HG03442 (cell line): ENCODE results near the gene DHCR7.

ENCODE experiments used
- ATAC-seq: cut with Tn5 transposase; IDR thresholded peaks from one replicate; pipeline ENCODE4 v1.9.1; 2021; ENCODE audit warnings: mild to moderate bottlenecking, moderate library complexity; ENCODE audit not compliant: unreplicated experiment

The DHCR7 gene

DNA sequence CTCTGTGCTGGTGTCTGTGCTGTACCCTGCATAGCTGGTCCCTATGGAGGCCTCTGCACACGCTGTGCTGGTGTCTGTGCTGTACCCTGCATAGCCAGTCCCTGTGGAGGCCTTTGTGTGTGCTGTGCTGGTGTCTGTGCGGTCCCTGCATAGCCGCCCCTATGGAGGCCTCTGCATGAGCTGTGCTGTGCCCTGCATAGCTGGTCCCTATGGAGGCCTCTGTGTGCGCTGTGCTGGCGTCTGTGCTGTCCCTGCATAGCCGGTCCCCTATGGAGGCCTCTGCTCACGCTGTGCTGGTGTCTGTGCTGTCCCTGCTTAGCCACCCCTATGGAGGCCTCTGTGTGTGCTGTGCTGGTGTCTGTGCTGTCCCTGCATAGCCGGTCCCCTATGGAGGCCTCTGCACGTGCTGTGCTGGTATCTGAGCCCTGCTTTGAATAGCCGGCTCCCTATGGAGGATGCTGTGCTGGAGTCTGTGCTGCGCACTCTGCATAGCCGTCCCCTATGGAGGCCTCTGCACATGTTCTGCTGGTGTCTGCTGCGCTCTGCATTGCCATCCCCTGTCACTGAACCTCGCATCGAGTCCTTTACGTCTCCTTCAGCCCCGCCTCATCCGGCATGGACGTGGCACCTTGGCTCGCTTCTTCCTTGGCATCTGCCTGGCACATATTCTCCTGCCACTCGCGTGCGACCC is 11.0 kb upstream of the DHCR7 start:
- ATAC-seq = no peak

GRCh38 chr11:71458146-71459070 is 10.2 kb upstream of the DHCR7 start:
- no peak for ATAC-seq

GRCh38 chr11:71456831-71457230 is 8.6 kb upstream of the DHCR7 start:
- ATAC-seq = no peak

GRCh38 chr11:71456294-71456693 is 8.1 kb upstream of the DHCR7 start:
- ATAC-seq = no peak

- ATAC-seq = no peak
Observed at GRCh38 chr11:71454470-71455113, 6.4 kb upstream of the DHCR7 start.

DNA sequence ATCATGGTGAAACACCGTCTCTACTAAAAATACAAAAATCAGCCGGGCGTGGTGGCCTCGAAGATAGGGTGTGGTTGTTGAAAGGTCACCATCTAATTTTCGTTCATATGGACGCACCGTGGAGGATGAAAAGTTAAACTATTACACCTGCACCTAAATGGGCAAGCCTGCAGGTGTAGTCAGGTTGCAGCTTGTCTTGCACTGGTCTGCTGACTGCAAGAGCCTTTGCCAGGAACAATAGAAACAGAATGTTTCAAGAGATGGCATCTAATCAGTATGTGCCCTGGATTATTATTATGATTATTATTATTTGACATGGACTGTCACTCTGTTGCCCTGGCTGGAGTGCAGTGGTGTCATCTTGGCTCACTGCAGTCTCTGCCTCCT is 5.7 kb upstream of the DHCR7 start:
- ATAC-seq = no peak

GRCh38 chr11:71453037-71453917 is 5.1 kb upstream of the DHCR7 start, which contains the start of gene NADSYN1:
TSS of gene NADSYN1 (plus strand) at chr11:71453203. CDS start at chr11:71453297, 94 bp downstream.
- ATAC-seq = peak; percentile 51

DNA sequence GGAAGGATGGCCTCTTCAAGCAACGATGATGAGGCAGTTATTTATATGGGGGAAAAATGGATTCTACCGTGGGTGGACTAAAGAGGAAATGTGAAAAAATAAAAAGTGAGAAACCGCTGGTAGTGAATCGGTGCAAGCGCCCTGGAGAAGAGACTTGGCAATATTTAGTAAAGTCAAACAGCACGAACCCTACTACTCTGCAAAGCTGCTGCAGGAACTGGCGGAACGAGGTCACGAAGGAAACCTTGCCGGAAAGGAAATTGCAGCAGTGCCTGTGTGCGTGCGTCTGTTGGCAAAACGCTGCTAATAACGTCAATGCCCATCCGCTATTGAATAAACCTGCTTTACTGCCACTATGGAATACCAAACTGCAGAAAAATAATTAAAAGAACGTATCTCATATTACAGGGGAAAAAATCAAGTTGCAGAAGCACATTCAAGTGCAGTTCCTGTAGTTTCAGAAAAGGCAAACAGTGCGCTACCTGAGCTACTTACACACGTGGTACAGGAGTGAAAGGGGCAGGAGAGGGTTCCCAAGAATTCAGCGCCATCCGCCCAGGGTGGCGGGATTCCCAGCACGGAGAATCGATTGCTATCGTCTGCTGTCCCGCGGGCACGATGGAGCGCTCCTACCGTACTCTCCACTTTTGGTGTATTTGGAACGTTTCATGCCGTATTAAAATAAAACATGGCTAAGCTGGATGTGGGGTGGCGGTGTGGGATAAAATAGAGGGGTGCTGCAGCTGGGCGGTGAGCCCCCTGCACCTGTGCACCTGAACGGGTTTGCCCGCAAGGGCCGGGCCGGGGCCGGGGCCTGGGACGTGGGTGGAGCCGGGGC is 4.2 kb upstream of the DHCR7 start:
- no peak for ATAC-seq

GRCh38 chr11:71451596-71452198 is 3.5 kb upstream of the DHCR7 start:
- no peak for ATAC-seq

DNA sequence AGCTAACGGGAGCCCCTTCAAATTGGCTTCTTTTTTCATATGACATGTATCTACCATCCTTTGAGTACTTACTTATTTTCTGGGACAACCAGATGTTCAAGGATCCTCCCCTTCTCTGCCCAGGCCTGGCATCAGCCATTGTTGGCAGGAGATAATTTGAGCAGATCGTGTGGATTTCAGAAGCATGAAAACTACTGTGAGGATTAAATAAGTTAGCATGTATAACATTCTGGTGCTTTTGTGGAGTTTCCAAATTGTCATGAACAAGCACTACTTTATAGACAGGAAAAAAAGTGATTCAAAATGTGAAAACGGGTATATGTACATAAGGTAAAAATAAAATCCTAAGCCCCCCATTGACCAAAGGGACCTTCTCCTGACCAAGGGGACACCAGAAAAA is 2.7 kb upstream of the DHCR7 start:
- ATAC-seq = no peak

DNA sequence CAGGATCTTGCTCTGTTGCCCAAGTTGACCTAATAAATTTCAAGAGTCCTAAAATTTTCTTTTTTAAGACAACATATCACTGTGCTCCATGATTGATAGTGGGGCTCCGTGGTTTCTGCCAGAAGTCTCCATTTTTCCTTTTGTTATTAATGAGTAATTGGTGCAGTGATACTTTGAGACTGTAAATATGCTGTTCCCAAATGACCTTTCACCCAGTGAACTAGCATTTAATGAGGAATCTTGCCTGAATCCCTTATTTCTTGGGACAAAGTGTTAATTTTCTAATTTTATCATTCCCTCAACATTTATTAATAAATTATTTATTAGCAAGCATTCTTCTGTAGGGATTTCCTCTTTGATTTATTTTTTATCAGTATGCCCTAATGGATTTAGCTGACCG is 2.3 kb upstream of the DHCR7 start:
- ATAC-seq = no peak

DNA sequence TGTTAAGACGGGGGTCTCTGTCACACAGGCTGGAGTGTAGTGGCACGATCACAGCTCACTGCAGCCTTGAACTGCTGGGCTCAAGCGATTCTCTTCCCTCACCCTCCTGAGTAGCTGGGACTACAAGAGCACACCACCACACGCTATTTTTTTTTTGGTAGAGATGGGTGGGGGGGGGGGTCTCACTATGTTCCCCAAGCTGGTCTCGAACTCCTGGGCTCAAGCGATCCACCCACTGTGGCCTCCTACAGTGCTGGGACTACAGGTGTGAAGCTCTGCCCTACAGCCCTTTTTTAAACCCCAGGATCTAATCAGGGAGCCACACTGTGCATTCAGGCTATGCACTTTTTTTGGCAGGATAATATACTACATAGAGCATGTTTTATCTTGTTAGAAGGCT is 1.4 kb upstream of the DHCR7 start:
- no peak for ATAC-seq

DNA sequence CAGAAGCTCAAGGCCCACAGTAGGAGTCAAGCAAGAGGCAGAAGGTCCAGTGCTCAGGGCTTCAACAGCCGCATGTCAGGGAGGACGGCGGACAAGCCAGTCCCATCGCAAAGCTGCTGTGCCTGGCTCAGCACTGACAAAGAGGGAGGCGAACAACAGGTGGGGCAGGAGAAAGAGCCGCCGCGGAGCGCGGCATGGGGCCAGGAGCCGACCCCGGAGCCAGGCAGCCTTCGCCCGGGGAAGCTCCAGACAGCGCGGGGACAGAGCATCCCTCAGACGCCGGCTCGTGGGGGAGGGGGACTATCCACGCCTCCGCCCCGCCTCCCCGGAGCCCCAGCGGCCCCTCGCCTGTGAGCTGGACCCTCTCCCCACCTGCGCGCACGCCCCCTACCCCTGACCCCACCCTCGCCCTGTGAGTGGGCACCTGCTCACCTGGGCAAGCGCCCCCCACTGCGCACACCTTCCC is 369 bp downstream of the DHCR7 start:
- ATAC-seq = no peak

DNA sequence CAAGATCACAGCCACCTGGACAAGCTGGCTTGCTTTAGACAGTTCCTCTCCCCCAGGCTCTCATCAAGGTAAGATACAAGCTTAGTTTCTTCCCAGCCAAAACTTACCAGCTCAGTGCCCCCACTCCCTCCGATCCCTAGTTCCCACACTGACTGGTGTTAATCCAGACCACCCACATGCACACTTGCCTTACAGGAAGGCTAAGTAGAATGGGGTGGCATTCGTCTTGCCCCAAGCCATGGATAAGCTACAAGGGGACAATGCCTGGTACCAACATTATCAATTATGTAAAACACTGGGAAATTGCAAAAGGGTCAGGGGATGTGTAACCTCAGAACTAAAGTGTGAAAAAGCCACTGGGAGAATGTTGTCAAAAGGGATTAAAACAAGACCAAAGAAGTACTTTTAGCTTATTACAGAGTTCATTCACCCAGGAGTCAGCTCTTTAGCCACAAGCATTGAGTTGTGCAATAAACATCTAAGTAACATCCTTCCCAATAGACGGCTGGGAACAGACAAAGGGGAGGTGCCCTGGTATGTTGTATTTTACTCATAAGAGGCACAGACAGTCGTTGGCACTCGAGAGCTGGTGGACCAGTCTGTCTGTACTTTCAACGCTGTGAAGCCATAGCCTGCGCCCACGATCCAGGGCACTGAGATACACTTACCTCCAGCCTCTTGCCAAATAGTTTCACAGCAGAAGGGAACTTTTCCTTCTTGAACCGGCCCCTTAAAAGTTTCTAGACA is 1.1 kb downstream of the DHCR7 start:
- ATAC-seq = no peak

- ATAC-seq = no peak
Observed at GRCh38 chr11:71446150-71446549, 2.0 kb downstream of the DHCR7 start.

DNA sequence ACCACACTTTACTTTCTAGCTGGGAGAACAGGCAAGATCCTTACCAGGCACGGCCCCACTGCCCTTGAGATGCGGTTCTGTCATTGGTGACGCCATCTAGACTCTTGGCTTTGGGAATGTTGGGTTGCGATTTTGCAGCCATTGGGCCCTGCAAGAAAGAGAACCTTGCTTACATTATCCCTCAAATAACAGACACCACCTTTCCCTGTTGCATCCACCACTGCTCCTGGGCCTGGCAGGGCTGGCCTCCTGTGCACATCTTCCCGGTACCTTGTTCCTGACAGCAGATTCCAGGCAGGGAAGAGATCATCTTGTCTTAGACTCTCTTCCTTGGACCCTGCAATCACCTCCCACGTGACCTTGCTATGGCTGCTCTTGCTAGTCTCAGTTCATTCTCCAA is 3.4 kb downstream of the DHCR7 start:
- ATAC-seq = no peak

DNA sequence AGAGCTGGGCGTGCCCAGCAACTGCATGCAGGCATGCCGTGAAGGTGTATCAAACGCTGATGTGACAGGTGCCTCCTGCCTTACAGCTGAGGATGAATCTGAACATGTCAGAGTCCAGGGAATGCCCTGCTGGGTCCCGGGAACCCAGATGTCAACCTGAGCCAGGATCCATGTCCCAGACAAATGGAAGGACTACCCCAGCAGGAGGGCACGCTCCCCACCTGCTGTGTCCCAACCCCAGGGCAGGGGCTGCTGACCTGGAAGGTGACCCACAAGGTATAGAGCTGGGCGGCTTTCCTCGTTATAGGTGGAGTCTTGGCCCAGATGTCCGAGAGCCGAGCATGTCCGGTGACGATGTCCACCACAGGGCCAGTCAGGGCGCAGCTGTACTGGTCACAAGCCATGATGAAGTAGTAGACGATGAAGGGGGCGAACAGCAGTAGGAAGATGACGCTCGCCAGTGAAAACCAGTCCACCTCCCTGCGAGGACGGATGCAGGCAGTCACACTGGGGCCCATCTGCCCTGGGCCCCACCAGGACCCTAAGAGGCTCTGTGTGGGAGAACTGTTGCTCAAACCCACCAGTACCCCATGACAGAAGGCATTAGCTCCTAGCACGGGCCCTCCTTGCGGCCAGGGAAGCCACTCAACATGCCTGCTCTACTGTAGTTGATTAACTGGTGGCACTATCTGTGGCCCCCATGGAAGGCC is 4.3 kb downstream of the DHCR7 start:
- ATAC-seq = no peak

DNA sequence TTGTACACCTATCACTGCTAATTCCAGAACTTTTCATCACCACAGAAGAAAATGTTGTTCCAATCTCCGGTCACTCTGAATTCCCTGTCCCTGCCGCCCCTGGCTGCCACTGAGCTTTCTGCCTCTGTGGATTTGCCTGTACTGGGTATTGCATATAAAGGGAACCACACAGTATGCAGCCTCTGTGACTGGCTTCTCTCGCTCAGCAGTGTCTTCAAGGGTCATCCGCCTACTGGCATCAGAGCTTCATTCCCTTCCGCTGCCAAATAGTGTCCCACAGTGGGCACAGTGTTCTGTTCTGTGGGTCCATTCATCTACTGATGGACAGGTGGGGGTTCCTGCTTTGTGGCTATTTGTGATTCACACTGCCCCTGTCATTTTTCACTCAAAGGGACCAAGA is 5.3 kb downstream of the DHCR7 start:
- ATAC-seq = no peak
